Melanocyte of skin (primary cell): ENCODE data around the gene APOL6. TPM values are rescaled to one million over a fixed set of nuclear protein-coding genes. Genes with fewer than 3 reads are reported as not detected.

Experiments
- total RNA-seq, 2 donors: library from RNA; depleted of rRNA; stranded (reverse); fragments of >200 nt; gene quantifications; 2 replicates each; pipeline ENCODE4 v1.2.3, GENCODE V29; 2012

The APOL6 gene
- total RNA-seq = 10 to 100 TPM; 45.8 to 51.3 TPM

GRCh38 chr22:35648066-35649025, at the start of gene APOL6:
TSS of gene APOL6 (plus strand) at chr22:35648446. CDS start at chr22:35656426, 7,980 bp downstream.

GRCh38 chr22:35617137-35617755, 31.0 kb upstream of the APOL6 start, which contains the start of gene MB:
TSS of gene MB (minus strand) at chr22:35617329. CDS start at chr22:35617257, 72 bp downstream.

GRCh38 chr22:35717572-35717971, 69.3 kb downstream of the APOL6 start, which contains the start of gene APOL5:
TSS of gene APOL5 (plus strand) at chr22:35717872. CDS start at chr22:35717872, 0 bp downstream.

Other genes starting within 250 kb of the APOL6 start
- 10 to 100 TPM; 28.6 to 71.9 TPM for gene MCM5, start 248.3 kb upstream of the APOL6 start, total RNA-seq
- gene RASD2, start 107.6 kb upstream of the APOL6 start, total RNA-seq = under 1 TPM in 1 of 2 donors, not detected in 1; 0.34 TPM
- gene MB, start 31.1 kb upstream of the APOL6 start, total RNA-seq = not detected
- not detected for gene APOL5, start 69.4 kb downstream of the APOL6 start, total RNA-seq